GM06990 (cell line): ENCODE data around the gene CLK1.

Experiments
- DNase-seq: peaks from one replicate; pipeline ENCODE4 v3.0.0-alpha.2; 2011; ENCODE audit not compliant: insufficient read length; ENCODE audit errors: extremely low read depth
- H3K27me3 ChIP-seq: replicated peaks from 2 replicates; pipeline ENCODE4 v1.6.0; 2011; ENCODE audit warnings: low read length; ENCODE audit not compliant: control insufficient read depth, insufficient read depth
- H3K36me3 ChIP-seq: 2 replicates; pipeline ENCODE4 v1.5.1; 2011; ENCODE audit warnings: low read length; ENCODE audit not compliant: control insufficient read depth, insufficient read depth
- H3K4me3 ChIP-seq: replicated peaks from 2 replicates; pipeline ENCODE4 v1.5.1; 2011; ENCODE audit warnings: low read depth, mild to moderate bottlenecking, control low read depth, low read length
- CTCF ChIP-seq: IDR thresholded peaks from 2 replicates; pipeline ENCODE4 v1.5.1; 2011; ENCODE audit warnings: low read length, control low read depth, mild to moderate bottlenecking, inconsistent platforms; ENCODE audit not compliant: insufficient read depth, poor library complexity, severe bottlenecking

Gene CLK1

GRCh38 chr2:200871151-200871550 lies 6.7 kb upstream of the CLK1 start:
- Histone ChIP-seq H3K4me3 (no peak overlapping the region), H3K27me3 (no peaks in the 10 kb centered on the region), H3K36me3 (no peaks in the 10 kb centered on the region; the same call in 1 of the 2 replicates)
- TF ChIP-seq CTCF, result no peak
- DNase-seq, result no peak

GRCh38 chr2:200869014-200869413 lies 4.6 kb upstream of the CLK1 start:
- H3K4me3 ChIP-seq, result no peak overlapping the region
- H3K36me3 ChIP-seq, result no peaks in the 10 kb centered on the region; the same call in 1 of the 2 replicates
- no peak for TF ChIP-seq CTCF
- no peak for DNase-seq
- H3K27me3 ChIP-seq, result no peaks in the 10 kb centered on the region

GRCh38 chr2:200863782-200864175 lies 679 bp downstream of the CLK1 start:
- no peak for DNase-seq
- Histone ChIP-seq H3K36me3 (peaks cover 2% of the 10 kb centered on the region), H3K27me3 (no peaks in the 10 kb centered on the region), H3K4me3 (peak overlapping the region; percentile 100)
- TF ChIP-seq CTCF, result no peak

GRCh38 chr2:200862532-200863000 lies 1.9 kb downstream of the CLK1 start:
- no peak for DNase-seq
- TF ChIP-seq CTCF, result no peak
- no peaks in the 10 kb centered on the region for H3K27me3 ChIP-seq
- H3K36me3 ChIP-seq, result peaks cover 2% of the 10 kb centered on the region
- H3K4me3 ChIP-seq, result peak overlapping the region; percentile 100

- Histone ChIP-seq H3K4me3 (peak overlapping the region; percentile 100), H3K27me3 (no peaks in the 10 kb centered on the region), H3K36me3 (peaks cover 6% of the 10 kb centered on the region)
- no peak for DNase-seq
- TF ChIP-seq CTCF, result no peak
These were observed 2.8 kb downstream of the CLK1 start for GRCh38 chr2:200861617-200862155.

GRCh38 chr2:200860092-200860795 lies 4.2 kb downstream of the CLK1 start:
- Histone ChIP-seq H3K27me3 (no peaks in the 10 kb centered on the region), H3K36me3 (peaks cover 12% of the 10 kb centered on the region), H3K4me3 (no peak overlapping the region)
- no peak for TF ChIP-seq CTCF
- DNase-seq, result no peak
